GM21825 (cell line): ENCODE results near the gene PEX26.
"Not testable (repeated sequence)": the region's sequence is repeated elsewhere in the genome, so short reads cannot be mapped to it uniquely, and the experiment has no call there.

Source experiments
- ATAC-seq: cut with Tn5 transposase; IDR thresholded peaks from one replicate; pipeline ENCODE4 v1.9.1; 2021; ENCODE audit warnings: mild to moderate bottlenecking, moderate library complexity; ENCODE audit not compliant: unreplicated experiment

PEX26 gene

DNA sequence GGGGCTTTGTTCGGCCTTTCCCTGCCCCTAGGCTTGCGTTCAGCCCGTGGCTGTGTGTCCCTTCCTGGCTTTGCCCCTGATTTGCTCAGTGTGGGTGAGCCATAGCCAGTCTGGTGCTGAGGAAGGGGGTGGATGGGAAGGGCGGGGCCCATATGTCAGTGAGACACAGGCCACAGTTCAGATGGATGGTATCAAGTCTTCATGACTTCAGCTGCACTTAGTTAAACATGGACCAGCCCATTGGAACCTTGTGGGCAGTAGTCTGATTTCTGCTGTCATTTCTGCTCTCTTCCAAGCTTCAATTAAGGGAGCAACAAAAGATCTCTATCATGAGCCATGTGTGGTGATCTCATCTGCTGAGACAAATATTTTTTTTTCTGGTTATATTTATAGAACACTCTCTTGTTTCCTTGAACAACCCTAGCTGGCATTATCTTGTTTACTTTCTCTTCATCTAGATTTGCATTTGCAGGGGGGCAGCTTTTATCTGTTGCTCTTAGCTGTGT lies 21.6 kb upstream of the PEX26 start:
- ATAC-seq: no peak

GRCh38 chr22:18056807-18057474 lies 20.8 kb upstream of the PEX26 start:
- peak; percentile 52 for ATAC-seq

- peak; percentile 56 for ATAC-seq
Measured at GRCh38 chr22:18057568-18058209, 20.1 kb upstream of the PEX26 start.

DNA sequence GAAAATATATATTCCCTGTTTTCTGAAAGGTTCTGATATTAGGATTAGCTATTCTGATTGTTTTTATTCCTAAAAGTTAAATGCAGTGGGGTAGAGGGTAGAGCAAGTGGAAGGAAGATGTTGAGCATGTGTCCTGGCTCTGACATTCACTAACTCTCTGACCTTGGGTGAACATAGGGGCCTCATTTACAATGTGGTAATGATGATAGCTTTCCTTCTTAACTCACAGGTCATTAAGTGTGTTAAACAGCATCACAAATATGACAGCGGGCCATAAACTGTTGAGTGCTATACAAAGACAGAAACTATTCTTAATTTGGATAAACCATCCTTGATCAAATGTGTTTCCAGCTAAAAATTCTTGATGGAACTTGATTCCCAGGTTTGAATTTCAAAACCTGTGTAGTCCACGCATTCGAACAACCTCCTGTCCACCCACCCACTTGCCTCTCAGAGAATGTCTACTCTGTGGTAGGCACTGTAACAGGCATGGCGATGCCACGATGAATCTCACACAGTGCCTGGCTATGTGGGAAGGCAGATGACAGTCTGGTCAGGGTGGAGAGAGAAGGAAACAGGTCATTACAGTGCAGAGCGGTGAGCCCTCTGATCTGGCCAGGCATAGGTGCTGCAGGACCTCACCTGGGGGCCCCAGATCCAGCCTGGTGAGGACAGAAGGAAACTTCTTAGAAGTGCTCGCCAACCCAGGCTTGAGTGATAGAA lies 19.3 kb upstream of the PEX26 start:
- ATAC-seq: no peak

GRCh38 chr22:18059094-18059417 lies 18.7 kb upstream of the PEX26 start:
- ATAC-seq: no peak

GRCh38 chr22:18059473-18059872 lies 18.3 kb upstream of the PEX26 start:
- no peak for ATAC-seq

- no peak for ATAC-seq
Measured at GRCh38 chr22:18059991-18060390, 17.8 kb upstream of the PEX26 start.

DNA sequence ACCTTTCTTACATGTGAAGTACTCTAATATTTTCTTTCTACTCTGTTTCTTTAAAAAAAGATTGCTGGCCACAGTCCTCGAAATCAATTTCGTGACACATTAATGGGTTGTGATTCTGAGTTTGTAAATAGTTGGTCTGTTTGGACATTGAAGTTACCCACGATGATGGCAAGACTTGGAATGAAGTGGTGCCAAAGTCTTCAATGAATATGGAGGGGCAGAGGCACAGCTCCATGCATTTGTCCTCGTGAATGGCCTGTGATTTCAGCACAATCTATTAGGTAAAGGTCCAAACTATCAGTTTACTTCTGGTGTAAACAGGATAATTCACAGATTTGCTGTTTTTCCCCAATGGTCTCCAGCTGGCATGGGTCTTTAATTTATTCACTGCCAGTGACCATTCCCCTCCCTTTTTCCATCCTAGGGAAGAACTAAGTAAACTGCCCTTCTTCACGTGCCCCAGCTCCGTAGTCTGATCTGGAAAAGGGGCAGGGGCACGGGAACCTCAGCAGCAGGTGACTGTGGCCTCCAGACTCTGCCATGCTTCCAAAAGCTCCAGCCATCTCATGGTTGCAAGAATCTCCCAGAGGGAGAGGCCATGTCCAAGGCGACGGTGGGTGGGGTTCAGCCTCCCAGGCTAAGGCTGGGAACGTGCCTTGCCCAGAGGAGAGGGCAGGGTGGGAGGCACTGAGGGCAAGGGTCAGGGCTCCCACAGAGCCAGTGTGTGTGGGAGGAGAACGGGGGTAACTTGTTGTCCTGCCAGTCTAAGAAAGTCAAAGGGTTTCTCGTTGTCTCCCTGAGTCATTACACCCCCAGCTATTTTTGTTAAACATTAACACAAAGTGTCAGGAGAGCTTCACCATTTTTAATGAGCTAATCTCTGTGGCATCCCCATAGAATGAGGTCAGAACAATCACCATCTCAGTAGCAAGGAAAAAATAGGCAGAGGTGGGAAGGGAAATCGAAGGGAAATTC lies 16.9 kb upstream of the PEX26 start:
- no peak for ATAC-seq

DNA sequence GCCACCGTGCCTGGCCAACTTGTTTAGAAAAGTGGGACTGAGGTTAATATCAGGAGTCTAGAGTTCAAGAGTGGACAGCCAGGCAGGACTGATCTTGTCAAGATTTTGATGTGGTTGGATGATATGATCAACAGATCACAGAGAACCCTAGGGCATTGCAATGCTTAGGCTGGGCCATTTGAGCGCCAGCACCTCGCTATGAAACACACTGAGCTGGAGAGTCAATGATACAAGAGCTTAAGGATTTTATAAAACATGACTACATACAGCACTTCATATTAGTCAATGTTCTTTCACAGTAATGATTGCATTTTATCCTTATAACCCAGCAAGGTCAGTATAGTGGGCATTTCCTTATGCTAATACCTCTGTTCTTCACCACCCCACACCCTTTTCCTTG lies 15.4 kb upstream of the PEX26 start:
- no peak for ATAC-seq

GRCh38 chr22:18063306-18063705 lies 14.5 kb upstream of the PEX26 start:
- ATAC-seq: no peak

- not testable (repeated sequence) for ATAC-seq
Measured at GRCh38 chr22:18063715-18064114, 14.1 kb upstream of the PEX26 start.

DNA sequence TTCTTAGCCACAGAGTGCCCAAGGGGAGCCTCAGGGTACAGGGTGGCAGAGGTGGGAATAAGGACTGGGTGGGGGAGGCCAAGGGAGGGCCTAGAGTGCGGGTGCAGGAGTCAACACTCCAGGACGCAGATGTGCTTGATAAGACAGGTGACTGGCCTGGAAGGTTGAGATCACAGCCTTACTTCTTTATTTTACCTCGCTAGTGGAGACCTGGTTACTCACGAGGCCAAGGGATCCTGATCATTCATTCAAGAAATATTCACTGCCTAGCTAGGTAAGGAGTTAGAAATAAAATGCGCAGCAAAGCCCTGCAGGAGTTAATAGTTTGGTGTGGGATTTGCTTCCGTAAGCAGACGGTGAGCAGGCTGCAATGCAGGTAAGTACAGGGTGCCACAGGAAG lies 13.2 kb upstream of the PEX26 start:
- no peak for ATAC-seq

DNA sequence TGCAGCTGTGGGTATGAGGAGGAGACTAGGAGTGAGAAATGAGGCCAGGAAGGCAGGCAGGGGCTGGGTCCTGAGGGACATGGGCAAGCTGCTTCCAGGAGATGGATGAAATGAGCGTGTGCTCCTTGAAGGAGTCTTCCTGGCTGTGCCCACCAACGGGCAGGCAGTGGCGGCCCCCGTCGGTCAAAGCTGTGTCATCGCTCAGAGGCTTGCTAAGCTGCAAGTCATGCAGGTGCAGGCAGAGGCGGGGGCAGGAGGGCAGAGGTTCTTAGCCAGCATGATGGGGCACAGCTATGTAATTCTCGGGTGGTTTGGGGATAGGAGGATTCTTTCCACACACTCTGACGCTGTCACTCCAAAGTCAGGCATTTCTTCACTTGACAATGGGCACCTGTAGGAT lies 12.5 kb upstream of the PEX26 start:
- ATAC-seq: no peak

DNA sequence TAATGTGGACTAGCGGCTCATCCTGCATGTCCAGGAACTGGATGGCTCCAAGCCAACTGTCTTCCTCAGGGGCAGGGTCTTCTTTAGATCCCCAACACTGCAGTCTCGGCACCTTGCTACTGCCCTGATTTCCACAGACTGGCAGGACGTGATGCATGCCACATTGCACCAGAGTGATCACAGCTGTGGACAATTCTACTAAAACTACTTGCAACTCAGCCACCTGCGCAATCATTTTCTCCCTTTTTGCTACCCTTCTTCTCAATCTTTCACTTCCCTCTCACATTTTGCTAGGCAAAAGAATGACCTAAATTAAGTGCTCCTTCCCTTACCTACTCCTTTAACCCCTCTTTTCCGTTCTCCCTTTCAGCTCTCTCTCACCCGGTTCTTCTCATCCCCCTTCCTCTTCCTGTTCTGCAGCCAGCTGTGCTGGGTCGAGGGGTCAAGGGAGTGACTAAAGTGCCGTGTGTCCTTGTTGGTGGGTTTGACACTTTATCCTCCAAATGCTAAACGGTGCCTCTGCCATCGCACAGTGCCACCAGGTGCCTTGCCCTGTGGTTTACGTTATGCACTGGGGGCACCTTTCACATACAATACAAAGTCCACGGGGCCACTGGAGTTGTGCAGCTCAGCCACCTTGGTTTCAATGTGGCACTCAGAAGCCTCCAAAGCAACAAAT lies 11.5 kb upstream of the PEX26 start:
- ATAC-seq: no peak

- no peak for ATAC-seq
Measured at GRCh38 chr22:18067121-18067520, 10.7 kb upstream of the PEX26 start.

DNA sequence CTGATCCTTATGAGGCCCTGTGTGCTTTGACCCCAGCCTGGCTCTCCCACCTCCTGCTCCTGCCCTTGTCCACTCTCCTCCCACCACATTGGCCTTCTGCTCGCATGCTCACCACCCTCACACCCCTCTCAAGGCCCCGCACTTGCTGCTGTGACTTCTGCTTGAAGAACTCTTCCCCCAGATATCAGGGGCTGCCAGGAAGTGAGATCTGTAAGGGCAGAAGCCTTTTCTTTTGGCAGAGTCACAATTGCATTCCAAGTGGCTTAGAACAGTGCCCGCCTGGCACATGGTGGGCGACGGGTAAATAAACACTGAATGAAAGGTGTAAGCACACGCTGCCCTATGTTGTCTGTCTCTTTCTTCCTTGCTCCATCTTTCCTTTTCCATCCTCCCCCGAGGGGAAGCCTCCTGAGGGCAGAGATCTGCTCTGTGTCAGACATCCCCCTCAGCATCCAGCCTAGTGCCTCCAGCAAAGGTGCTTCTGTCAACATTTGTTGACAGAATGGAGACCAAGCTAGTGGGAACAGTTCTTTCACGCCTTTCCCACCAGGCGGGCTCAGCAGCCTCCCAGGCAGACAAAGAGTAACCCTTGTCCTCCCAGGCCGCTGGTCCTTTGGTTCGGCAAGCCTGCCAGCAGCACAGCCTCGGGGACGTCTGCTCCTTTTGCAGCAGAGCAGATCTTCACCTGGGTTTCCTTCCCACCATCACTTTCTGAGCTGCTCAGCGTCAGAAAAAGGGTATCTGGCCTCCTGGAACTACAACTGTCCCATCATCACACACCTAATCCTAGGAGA lies 10.0 kb upstream of the PEX26 start:
- ATAC-seq: no peak

GRCh38 chr22:18068381-18068988 lies 9.3 kb upstream of the PEX26 start:
- ATAC-seq: no peak

DNA sequence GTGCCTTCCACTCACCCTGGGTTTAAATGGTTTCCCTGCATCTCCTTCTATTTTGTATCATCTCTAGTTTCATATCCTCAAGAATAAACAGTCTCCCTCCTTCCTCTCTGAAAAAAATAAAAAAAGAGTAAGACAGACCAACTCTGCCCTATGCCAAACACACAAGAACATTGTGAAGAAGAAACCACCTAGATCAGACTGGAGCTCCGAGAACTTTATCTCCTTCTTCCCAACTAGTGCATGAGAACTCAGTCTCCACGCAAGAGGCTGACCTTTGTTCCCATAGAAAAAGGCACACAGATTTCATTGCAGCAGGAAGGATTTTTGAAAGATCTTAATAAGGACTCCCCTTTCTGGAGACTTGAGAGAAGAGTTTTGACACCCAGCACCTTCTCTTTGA lies 8.7 kb upstream of the PEX26 start:
- ATAC-seq: no peak

DNA sequence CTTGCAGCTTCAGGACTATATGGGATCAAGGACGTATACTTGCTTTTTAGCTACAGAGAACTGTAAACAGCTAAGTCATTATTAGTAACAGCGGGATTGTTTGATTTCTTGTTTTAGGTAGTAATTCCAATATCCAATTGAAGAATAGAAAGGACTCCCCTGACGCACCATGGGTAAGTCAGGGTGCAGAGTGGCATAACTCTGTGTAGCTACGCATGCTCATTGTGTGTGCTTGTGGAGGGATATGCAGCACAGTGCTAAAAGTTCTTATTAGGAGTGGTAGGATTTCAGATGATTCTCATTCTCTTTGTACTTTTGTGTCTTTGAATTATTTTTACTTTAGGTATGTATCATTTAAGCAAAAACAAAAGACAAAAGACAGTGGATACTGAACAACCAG lies 7.7 kb upstream of the PEX26 start:
- no peak for ATAC-seq
